Endothelial cell of umbilical vein (primary cell): Measurements from ENCODE around the gene STEAP1.

Source experiments
- EZH2 ChIP-seq: IDR thresholded peaks from 2 replicates; pipeline ENCODE4 v1.6.1; 2012; ENCODE audit warnings: borderline replicate concordance, low read depth, mild to moderate bottlenecking, moderate library complexity, low read length, inconsistent platforms; ENCODE audit not compliant: severe bottlenecking
- JUN ChIP-seq: IDR thresholded peaks from 2 replicates; pipeline ENCODE4 v1.6.1; 2011; ENCODE audit warnings: borderline replicate concordance, low read depth; ENCODE audit not compliant: insufficient read length, insufficient read depth
- MYC ChIP-seq: IDR thresholded peaks from one replicate; pipeline ENCODE4 v1.6.1; 2011; ENCODE audit warnings: mild to moderate bottlenecking, low read depth, low read length
- POLR2A ChIP-seq: IDR thresholded peaks from 2 replicates; pipeline ENCODE4 v1.6.1; 2012; ENCODE audit warnings: low read depth, mild to moderate bottlenecking, control low read depth, low read length
- TF ChIP-seq, protein P1 (sequence below), 2 donors: IDR thresholded peaks; 1 replicate in 1 of 2; 2 replicates in 1 of 2; pipeline ENCODE4 v1.5.1; 2011; ENCODE audit warnings: low read length in 2 of 2, mild to moderate bottlenecking in 2 of 2, moderate library complexity in 2 of 2, control low read depth in 1 of 2, inconsistent platforms in 1 of 2, low read depth in 1 of 2; ENCODE audit not compliant: insufficient read depth in 1 of 2; ENCODE audit errors: extremely low read depth in 1 of 2

DNA sequence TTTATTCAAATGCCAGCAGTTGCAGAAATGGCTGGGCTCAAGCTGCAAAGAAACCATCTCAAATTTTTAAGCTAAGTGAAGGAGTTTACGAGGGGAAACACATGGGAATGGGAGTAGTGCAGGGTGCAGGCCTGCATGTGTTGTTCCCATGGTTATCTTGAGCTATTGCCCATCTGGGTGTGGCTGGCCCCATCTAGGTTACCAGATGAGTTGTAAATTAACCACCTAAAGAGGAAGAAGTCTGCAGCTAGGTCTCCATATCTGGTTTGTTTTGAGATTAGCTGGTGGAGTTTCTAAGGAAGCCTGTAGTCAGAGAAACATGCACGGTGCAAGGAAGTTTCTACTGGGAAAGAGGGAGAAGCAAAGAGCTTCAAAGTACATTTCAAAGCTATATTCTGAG lies 34.0 kb downstream of the STEAP1 start:
- TF ChIP-seq EZH2, result no peak
- TF ChIP-seq, protein P1, sequence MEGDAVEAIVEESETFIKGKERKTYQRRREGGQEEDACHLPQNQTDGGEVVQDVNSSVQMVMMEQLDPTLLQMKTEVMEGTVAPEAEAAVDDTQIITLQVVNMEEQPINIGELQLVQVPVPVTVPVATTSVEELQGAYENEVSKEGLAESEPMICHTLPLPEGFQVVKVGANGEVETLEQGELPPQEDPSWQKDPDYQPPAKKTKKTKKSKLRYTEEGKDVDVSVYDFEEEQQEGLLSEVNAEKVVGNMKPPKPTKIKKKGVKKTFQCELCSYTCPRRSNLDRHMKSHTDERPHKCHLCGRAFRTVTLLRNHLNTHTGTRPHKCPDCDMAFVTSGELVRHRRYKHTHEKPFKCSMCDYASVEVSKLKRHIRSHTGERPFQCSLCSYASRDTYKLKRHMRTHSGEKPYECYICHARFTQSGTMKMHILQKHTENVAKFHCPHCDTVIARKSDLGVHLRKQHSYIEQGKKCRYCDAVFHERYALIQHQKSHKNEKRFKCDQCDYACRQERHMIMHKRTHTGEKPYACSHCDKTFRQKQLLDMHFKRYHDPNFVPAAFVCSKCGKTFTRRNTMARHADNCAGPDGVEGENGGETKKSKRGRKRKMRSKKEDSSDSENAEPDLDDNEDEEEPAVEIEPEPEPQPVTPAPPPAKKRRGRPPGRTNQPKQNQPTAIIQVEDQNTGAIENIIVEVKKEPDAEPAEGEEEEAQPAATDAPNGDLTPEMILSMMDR (IDR thresholded peaks at IDR 0.05; ENCODE audit: extremely low read depth in 1 of 2, insufficient read depth in 1 of 2, low read depth in 1 of 2, low read length in 2 of 2), result no peak
- TF ChIP-seq POLR2A, result no peak
- TF ChIP-seq MYC, result no peak
- no peak for TF ChIP-seq JUN
